Measurements from ENCODE around the gene CACNA1C.

- no peak for TF ChIP-seq CTCF (IDR thresholded peaks at IDR 0.05)
- TF ChIP-seq EZH2 (IDR thresholded peaks at IDR 0.05; ENCODE audit: borderline replicate concordance, insufficient read depth, low read depth, low read length, poor library complexity, severe bottlenecking): no peak
Measured at GRCh38 chr12:2666846-2667245, 614.1 kb downstream of the CACNA1C start.

Data from B cell (primary cell).